HepG2 (cell line): Measurements from ENCODE around the gene RXRG. TPM values are rescaled to one million over a fixed set of nuclear protein-coding genes. Genes with fewer than 3 reads are reported as not detected.

Source experiments
- ATAC-seq: fragments of 200-7000 bp; cut with Tn5 transposase; 3 replicates; pipeline ENCODE4 v1.9.1; 2020; ENCODE audit warnings: mild to moderate bottlenecking, moderate library complexity
- BruUV-seq: library from RNA; stranded (reverse); fragments of 400-500 nt; replicated peaks from 2 replicates; lab custom pipeline; 2021; lab: Mats Ljungman, UMichigan
- CTCF ChIA-PET: fragments of 300-600 bp; formaldehyde crosslinking; extraction: SDS; loops from one replicate; lab custom pipeline; 2021; ENCODE audit warnings: low total read pairs, inconsistent platforms, low intra/inter-chr PET ratio; lab: Yijun Ruan, JAX
- POLR2A ChIA-PET: fragments of 350-600 bp; sonication (Branson Sonifier 250); formaldehyde crosslinking; loops from one replicate; lab custom pipeline; 2020; ENCODE audit warnings: antibody characterized with exemption, inconsistent platforms; lab: Yijun Ruan, JAX
- DNase-seq: peaks from one replicate; pipeline ENCODE4 v3.0.0-alpha.2; 2015; ENCODE audit warnings: low spot score
- FAIRE-seq: peaks from 3 replicates; lab custom pipeline; 2011; peaks lifted over from hg19 to GRCh38; lab: Jason Lieb, UNC
- H2AFZ ChIP-seq: one replicate; pipeline ENCODE4 v1.6.1; 2011; ENCODE audit warnings: low read length, inconsistent platforms
- H3K27ac ChIP-seq: fragments of 300-600 bp; 3 replicates; pipeline ENCODE4 v1.8.0; 2011; ENCODE audit warnings: mixed run types, mild to moderate bottlenecking, mixed read lengths, low read length, inconsistent platforms; ENCODE audit not compliant: insufficient read depth; ENCODE audit errors: extremely low read length
- H3K27me3 ChIP-seq, 2 experiments: fragments of 200-600 bp in 1 of 2; 2 replicates in 1 of 2; 3 replicates in 1 of 2; pipeline versions ENCODE4 v1.6.0 to v1.8.0; 2011; ENCODE audit warnings: low read length in 2 of 2, mild to moderate bottlenecking in 2 of 2, moderate library complexity in 2 of 2, inconsistent platforms in 1 of 2; ENCODE audit not compliant: insufficient read depth in 2 of 2, control insufficient read depth in 1 of 2
- H3K36me3 ChIP-seq, 2 experiments: fragments of 200-600 bp in 1 of 2; replicated peaks in 1 of 2; 2 replicates in 1 of 2; 3 replicates in 1 of 2; pipeline versions ENCODE4 v1.5.1 to v1.8.0; 2011; ENCODE audit warnings: low read length in 2 of 2, inconsistent platforms in 1 of 2; ENCODE audit not compliant: insufficient read depth in 2 of 2, control insufficient read depth in 1 of 2
- H3K4me1 ChIP-seq: 2 replicates; pipeline ENCODE4 v1.5.1; 2012; ENCODE audit warnings: low read length, inconsistent platforms; ENCODE audit not compliant: insufficient read depth
- H3K4me2 ChIP-seq: 2 replicates; pipeline ENCODE4 v1.6.0; 2011; ENCODE audit warnings: low read depth, low read length, inconsistent platforms
- H3K4me3 ChIP-seq, 3 experiments: fragments of 200-600 bp in 1 of 3; sonication (generic), shearing (Covaris generic) in 1 of 3; replicated peaks in 1 of 3; 2 replicates each; pipeline ENCODE4 v1.5.1; 2011 to 2016; ENCODE audit warnings: low read length in 3 of 3, inconsistent platforms in 2 of 3, low read depth in 2 of 3, mild to moderate bottlenecking in 2 of 3, control low read depth in 1 of 3, mixed read lengths in 1 of 3; ENCODE audit not compliant: insufficient read depth in 1 of 3
- H3K79me2 ChIP-seq: one replicate; pipeline ENCODE4 v1.6.1; 2011; ENCODE audit warnings: low read length, inconsistent platforms; ENCODE audit not compliant: insufficient read depth
- H3K9ac ChIP-seq: 2 replicates; pipeline ENCODE4 v1.6.0; 2011; ENCODE audit warnings: mild to moderate bottlenecking, low read depth, low read length, inconsistent platforms; ENCODE audit not compliant: insufficient read depth
- H3K9me3 ChIP-seq: 2 replicates; pipeline ENCODE4 v1.5.1; 2012; ENCODE audit warnings: mild to moderate bottlenecking, low read length
- H4K20me1 ChIP-seq: 2 replicates; pipeline ENCODE4 v1.6.0; 2011; ENCODE audit warnings: inconsistent platforms, mild to moderate bottlenecking, low read length, moderate library complexity; ENCODE audit not compliant: insufficient read depth
- CENPX ChIP-seq: sonication (generic); formaldehyde crosslinking; IDR thresholded peaks from 2 replicates; pipeline ENCODE4 v1.9.0; 2021; ENCODE audit warnings: mild to moderate bottlenecking, missing genetic modification reagents, moderate library complexity
- CHD4 ChIP-seq: fragments of 200-600 bp; sonication (generic); IDR thresholded peaks from 2 replicates; pipeline ENCODE4 v1.7.0; 2017; ENCODE audit warnings: mild to moderate bottlenecking, low read length, borderline replicate concordance
- GMEB1 ChIP-seq: sonication (generic); formaldehyde crosslinking; IDR thresholded peaks from 2 replicates; pipeline ENCODE4 v1.5.1; 2020; ENCODE audit warnings: missing genetic modification reagents, mild to moderate bottlenecking, borderline replicate concordance
- ISL2 ChIP-seq: sonication (generic); formaldehyde crosslinking; IDR thresholded peaks from 2 replicates; pipeline ENCODE4 v1.5.0; 2020; ENCODE audit warnings: missing genetic modification reagents
- KLF16 ChIP-seq, 2 experiments: sonication (generic) in 1 of 2; formaldehyde crosslinking in 1 of 2; IDR thresholded peaks; 2 replicates each; pipeline versions ENCODE4 v1.6.1 to v1.8.0; 2016 to 2023; ENCODE audit warnings: missing genetic modification reagents in 2 of 2, missing compliant biosample characterization in 1 of 2
- MTF2 ChIP-seq: sonication (generic); formaldehyde crosslinking; IDR thresholded peaks from 2 replicates; pipeline ENCODE4 v1.5.0; 2020; ENCODE audit warnings: missing genetic modification reagents, borderline replicate concordance
- NCOA2 ChIP-seq: sonication (generic); formaldehyde crosslinking; IDR thresholded peaks from 2 replicates; pipeline ENCODE4 v1.8.0; 2022; ENCODE audit warnings: inconsistent platforms
- PHF21A ChIP-seq: sonication (generic); formaldehyde crosslinking; IDR thresholded peaks from 2 replicates; pipeline ENCODE4 v1.5.0; 2020; ENCODE audit warnings: mild to moderate bottlenecking, missing genetic modification reagents
- RAD51 ChIP-seq: fragments of 450-650 bp; IDR thresholded peaks from 2 replicates; pipeline ENCODE4 v1.6.1; 2016; ENCODE audit warnings: borderline replicate concordance
- RARA ChIP-seq: IDR thresholded peaks from 2 replicates; pipeline ENCODE4 v1.6.1; 2016; ENCODE audit warnings: missing genetic modification reagents, missing compliant biosample characterization
- SP4 ChIP-seq: sonication (generic); formaldehyde crosslinking; IDR thresholded peaks from 2 replicates; pipeline ENCODE4 v1.8.1; 2023; ENCODE audit warnings: mild to moderate bottlenecking, missing genetic modification reagents
- THAP11 ChIP-seq: IDR thresholded peaks from 2 replicates; pipeline ENCODE4 v1.6.1; 2016; ENCODE audit warnings: missing biosample characterization, missing genetic modification reagents
- ZNF350 ChIP-seq: sonication (generic); formaldehyde crosslinking; IDR thresholded peaks from 2 replicates; pipeline ENCODE4 v1.4.0; 2020; ENCODE audit warnings: mild to moderate bottlenecking, low read depth, missing genetic modification reagents, borderline replicate concordance
- ZNF550 ChIP-seq: sonication (generic); formaldehyde crosslinking; IDR thresholded peaks from 2 replicates; pipeline ENCODE4 v1.4.0; 2020; ENCODE audit warnings: mild to moderate bottlenecking, missing genetic modification reagents, borderline replicate concordance
- ZNF577 ChIP-seq: sonication (generic); formaldehyde crosslinking; IDR thresholded peaks from 2 replicates; pipeline ENCODE4 v1.4.0; 2020; ENCODE audit warnings: mild to moderate bottlenecking, low read depth, missing genetic modification reagents, borderline replicate concordance
- ZNF780A ChIP-seq: sonication (generic); formaldehyde crosslinking; IDR thresholded peaks from 2 replicates; pipeline ENCODE4 v1.8.0; 2022; ENCODE audit warnings: mild to moderate bottlenecking, missing genetic modification reagents, moderate library complexity
- ZNF850 ChIP-seq: sonication (generic); formaldehyde crosslinking; conservative IDR thresholded peaks from 2 replicates; pipeline ENCODE4 v1.9.0; 2021; ENCODE audit warnings: mild to moderate bottlenecking, missing genetic modification reagents
- ZZZ3 ChIP-seq: sonication (generic); formaldehyde crosslinking; IDR thresholded peaks from 2 replicates; pipeline ENCODE4 v1.4.0; 2020; ENCODE audit warnings: missing genetic modification reagents, mild to moderate bottlenecking, borderline replicate concordance
- WGBS: methylation state at CpG from one replicate; pipeline ENCODE4 v1.1.6; 2017; ENCODE audit warnings: low lambda C conversion rate; 5-methylcytosine and 5-hydroxymethylcytosine counted together
- in situ Hi-C: cut with HindIII; loops from 2 replicates; pipeline ENCODE4 v1.10.0; 2017; ENCODE audit warnings: low pct_unique_long_range_greater_than_20kb; ENCODE audit not compliant: extremely low pct_ligation_motif_present
- intact Hi-C: fragments of 100-400 bp; cut with micrococcal nuclease; formaldehyde crosslinking; loops from one replicate; pipeline ENCODE4 v1.10.0; 2022; ENCODE audit not compliant: unreplicated experiment
- polyA plus RNA-seq, 8 experiments: library from polyadenylated mRNA; depleted of rRNA in 3 of 8; stranded (reverse) in 7 of 8; unstranded in 1 of 8; fragments of >200 nt; fragmentation: Illumina TruSeq in 4 of 8; extraction: Trizol in 4 of 8; gene quantifications; 2 replicates each; pipeline versions ENCODE4 v1.2.1 to v1.2.3, GENCODE V29; 2011 to 2016; ENCODE audit warnings: low read depth in 4 of 8, missing spikeins in 1 of 8, mixed read lengths in 1 of 8; ENCODE audit not compliant: insufficient read depth in 1 of 8
- total RNA-seq, 5 experiments: library from RNA; depleted of rRNA; stranded (reverse); fragments of >200 nt; fragmentation: Illumina TruSeq; extraction: Trizol; gene quantifications; 2 replicates each; pipeline ENCODE4 v1.2.3, GENCODE V29; 2016; ENCODE audit warnings: low read depth in 1 of 5

RXRG gene
- total and polyA plus RNA-seq, 2 of the 13 experiments (the other 11 are each of a cell fraction or from before 2014, with no cell fraction given), result not detected

GRCh38 chr1:165455111-165455510 lies 10.2 kb upstream of the RXRG start:
- H3K27ac ChIP-seq, result no peak overlapping the region
- no peaks in the 10 kb centered on the region for H4K20me1 ChIP-seq
- H3K36me3 ChIP-seq, result no peaks in the 10 kb centered on the region
- H3K9me3 ChIP-seq, result no peaks in the 10 kb centered on the region
- no TSS peak for BruUV-seq
- POLR2A ChIA-PET, result no interaction called here
- no peaks in the 10 kb centered on the region for H3K4me1 ChIP-seq
- in situ Hi-C loops (no loop called here), intact Hi-C loops (no loop called here)
- ATAC-seq (no peak), DNase-seq (no peak), FAIRE-seq (no peak)
- H2AFZ ChIP-seq, result no peak overlapping the region
- 11% methylated on average over 3 of the region's 3 CpGs for WGBS
- TF ChIP-seq ZNF780A (CRISPR knock-in tag) (no peak), CHD4 (no peak), ZZZ3 (no peak), RARA (CRISPR knock-in tag) (no peak), RAD51 (no peak), PHF21A (CRISPR knock-in tag) (no peak), SP4 (CRISPR knock-in tag) (no peak), CENPX (CRISPR knock-in tag) (no peak), THAP11 (no peak), KLF16 (CRISPR knock-in tag; IDR thresholded peaks at IDR 0.05) (no peak), ZNF577 (no peak), MTF2 (no peak), ZNF350 (no peak), GMEB1 (CRISPR knock-in tag) (no peak), ZNF850 (CRISPR knock-in tag) (no peak), ZNF550 (CRISPR knock-in tag) (no peak), ISL2 (CRISPR knock-in tag) (no peak), NCOA2 (CRISPR knock-in tag) (no peak)
- H3K9ac ChIP-seq, result no peak overlapping the region
- no peaks in the 10 kb centered on the region for H3K79me2 ChIP-seq
- H3K27me3 ChIP-seq, result no peaks in the 10 kb centered on the region
- no peak overlapping the region for H3K4me3 ChIP-seq
- no peak overlapping the region for H3K4me2 ChIP-seq
- CTCF ChIA-PET, result no interaction called here
